Nephron progenitor cell (in vitro differentiated cells): ENCODE data around the gene TTC34.

Experiments used
- DNase-seq: peaks from one replicate; pipeline ENCODE4 v3.0.0; 2021
- H3K27ac Mint-ChIP-seq: 2 replicates; pipeline ENCODE4 v1.8.0; 2021; ENCODE audit warnings: mild to moderate bottlenecking, moderate library complexity, mixed read lengths
- H3K27me3 Mint-ChIP-seq: 2 replicates; pipeline ENCODE4 v1.8.0; 2021; ENCODE audit warnings: mild to moderate bottlenecking, low read depth, mixed read lengths; ENCODE audit not compliant: poor library complexity
- H3K36me3 Mint-ChIP-seq: 2 replicates; pipeline ENCODE4 v1.8.0; 2021; ENCODE audit warnings: low read depth, mixed read lengths
- H3K4me1 Mint-ChIP-seq: 2 replicates; pipeline ENCODE4 v1.8.0; 2021; ENCODE audit warnings: mixed read lengths
- H3K4me3 Mint-ChIP-seq: 2 replicates; pipeline ENCODE4 v1.8.0; 2021; ENCODE audit warnings: mild to moderate bottlenecking, moderate library complexity, mixed read lengths
- H3K9me3 Mint-ChIP-seq: 2 replicates; pipeline ENCODE4 v1.8.0; 2021; ENCODE audit warnings: mild to moderate bottlenecking, moderate library complexity, mixed read lengths
- TF ChIP-seq, protein P1 (sequence below): fragments of 200-600 bp; sonication (generic); IDR thresholded peaks from 2 replicates; pipeline ENCODE4 v1.5.0; 2021; ENCODE audit warnings: antibody characterized with exemption

The TTC34 gene

GRCh38 chr1:2830761-2831425 is 29.4 kb upstream of the TTC34 start:
- peaks cover 78% of the 10 kb centered on the region for H3K9me3 Mint-ChIP-seq
- H3K27ac Mint-ChIP-seq: no peak overlapping the region
- H3K27me3 Mint-ChIP-seq: no peaks in the 10 kb centered on the region
- no peaks in the 10 kb centered on the region for H3K4me1 Mint-ChIP-seq
- H3K36me3 Mint-ChIP-seq: no peaks in the 10 kb centered on the region
- TF ChIP-seq, protein P1, sequence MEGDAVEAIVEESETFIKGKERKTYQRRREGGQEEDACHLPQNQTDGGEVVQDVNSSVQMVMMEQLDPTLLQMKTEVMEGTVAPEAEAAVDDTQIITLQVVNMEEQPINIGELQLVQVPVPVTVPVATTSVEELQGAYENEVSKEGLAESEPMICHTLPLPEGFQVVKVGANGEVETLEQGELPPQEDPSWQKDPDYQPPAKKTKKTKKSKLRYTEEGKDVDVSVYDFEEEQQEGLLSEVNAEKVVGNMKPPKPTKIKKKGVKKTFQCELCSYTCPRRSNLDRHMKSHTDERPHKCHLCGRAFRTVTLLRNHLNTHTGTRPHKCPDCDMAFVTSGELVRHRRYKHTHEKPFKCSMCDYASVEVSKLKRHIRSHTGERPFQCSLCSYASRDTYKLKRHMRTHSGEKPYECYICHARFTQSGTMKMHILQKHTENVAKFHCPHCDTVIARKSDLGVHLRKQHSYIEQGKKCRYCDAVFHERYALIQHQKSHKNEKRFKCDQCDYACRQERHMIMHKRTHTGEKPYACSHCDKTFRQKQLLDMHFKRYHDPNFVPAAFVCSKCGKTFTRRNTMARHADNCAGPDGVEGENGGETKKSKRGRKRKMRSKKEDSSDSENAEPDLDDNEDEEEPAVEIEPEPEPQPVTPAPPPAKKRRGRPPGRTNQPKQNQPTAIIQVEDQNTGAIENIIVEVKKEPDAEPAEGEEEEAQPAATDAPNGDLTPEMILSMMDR: no peak
- H3K4me3 Mint-ChIP-seq: no peak overlapping the region
- DNase-seq: no peak

DNA sequence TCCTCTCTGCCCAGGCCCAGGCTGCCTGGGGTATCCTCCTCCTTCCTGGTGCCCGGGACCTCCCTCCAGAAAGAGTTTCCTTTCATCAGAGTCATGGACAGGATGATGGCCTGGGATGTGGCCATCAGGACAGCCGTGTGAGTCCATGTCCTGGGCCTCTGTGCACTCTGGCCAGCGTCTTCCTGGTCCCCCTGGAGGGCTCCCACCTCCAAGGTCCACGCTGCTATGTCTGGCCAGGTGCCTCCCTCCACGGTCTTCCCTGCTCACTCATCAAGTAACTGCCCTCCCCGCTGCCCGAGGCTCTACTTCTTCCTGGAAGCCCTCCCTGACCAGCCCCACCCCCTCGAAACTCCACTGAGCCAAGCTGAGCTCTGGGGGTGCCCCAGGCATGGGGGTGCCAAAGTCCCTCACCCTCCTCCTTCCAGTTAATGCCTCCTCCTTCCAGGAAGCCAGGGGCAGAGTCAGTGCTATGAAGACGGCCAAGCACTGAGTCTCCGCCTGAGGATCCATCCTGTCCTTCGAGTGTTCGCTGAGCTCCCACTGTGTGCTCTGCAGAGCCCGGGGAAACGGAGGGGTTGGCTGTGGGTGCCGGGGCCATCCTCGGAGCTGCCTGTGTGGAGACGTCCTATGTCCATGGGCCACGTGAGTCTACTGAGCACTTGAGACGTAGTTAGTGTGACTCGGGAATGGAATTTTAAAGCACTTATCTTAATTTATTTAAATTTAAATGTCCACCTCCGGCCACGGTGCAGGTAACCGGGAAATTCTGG is 28.5 kb upstream of the TTC34 start:
- Mint-ChIP-seq H3K4me3 (no peak overlapping the region), H3K9me3 (peaks cover 85% of the 10 kb centered on the region), H3K4me1 (no peaks in the 10 kb centered on the region), H3K36me3 (no peaks in the 10 kb centered on the region), H3K27ac (no peak overlapping the region), H3K27me3 (no peaks in the 10 kb centered on the region)
- DNase-seq: no peak
- TF ChIP-seq, protein P1: no peak

DNA sequence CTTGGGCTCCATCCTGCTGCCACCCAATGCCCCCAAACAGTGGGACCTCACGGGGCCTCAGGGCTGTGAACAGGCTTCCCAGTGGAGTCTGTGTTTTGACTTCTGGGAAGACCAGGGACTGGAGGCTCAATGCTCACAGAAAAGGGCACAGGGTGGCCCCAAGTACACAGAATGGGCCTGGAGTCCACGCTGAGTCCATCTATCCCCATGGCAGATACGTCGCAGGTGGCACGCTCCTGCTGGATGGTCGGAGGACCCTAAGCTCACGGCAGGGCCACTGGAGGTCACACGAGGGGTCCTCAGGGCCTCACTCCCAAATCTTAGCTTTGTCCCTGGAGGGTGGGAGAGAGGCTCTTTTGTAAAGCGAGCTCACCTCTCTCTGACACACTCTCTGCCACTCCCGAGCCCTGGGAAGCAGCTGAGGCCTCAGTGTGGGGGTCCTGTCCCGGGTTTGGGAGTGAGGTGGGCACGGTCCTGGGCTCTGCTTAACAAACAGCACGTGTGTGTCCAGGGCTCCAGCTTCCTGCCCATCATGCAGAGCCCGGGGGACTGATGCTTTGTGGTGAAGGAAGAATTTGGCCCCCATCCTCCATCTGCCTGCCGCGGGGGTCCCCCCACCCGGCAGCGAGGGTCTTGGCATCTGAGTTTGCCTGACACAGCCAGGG is 27.2 kb upstream of the TTC34 start:
- H3K9me3 Mint-ChIP-seq: peaks cover 84% of the 10 kb centered on the region
- H3K27ac Mint-ChIP-seq: no peak overlapping the region
- H3K4me1 Mint-ChIP-seq: no peaks in the 10 kb centered on the region
- TF ChIP-seq, protein P1: no peak
- no peak for DNase-seq
- no peaks in the 10 kb centered on the region for H3K36me3 Mint-ChIP-seq
- no peaks in the 10 kb centered on the region for H3K27me3 Mint-ChIP-seq
- H3K4me3 Mint-ChIP-seq: no peak overlapping the region

GRCh38 chr1:2826736-2827292 is 25.3 kb upstream of the TTC34 start:
- peaks cover 82% of the 10 kb centered on the region for H3K9me3 Mint-ChIP-seq
- TF ChIP-seq, protein P1: no peak
- H3K4me3 Mint-ChIP-seq: no peak overlapping the region
- H3K36me3 Mint-ChIP-seq: no peaks in the 10 kb centered on the region
- no peak overlapping the region for H3K27ac Mint-ChIP-seq
- no peak for DNase-seq
- peaks cover 4% of the 10 kb centered on the region for H3K27me3 Mint-ChIP-seq
- no peaks in the 10 kb centered on the region for H3K4me1 Mint-ChIP-seq

DNA sequence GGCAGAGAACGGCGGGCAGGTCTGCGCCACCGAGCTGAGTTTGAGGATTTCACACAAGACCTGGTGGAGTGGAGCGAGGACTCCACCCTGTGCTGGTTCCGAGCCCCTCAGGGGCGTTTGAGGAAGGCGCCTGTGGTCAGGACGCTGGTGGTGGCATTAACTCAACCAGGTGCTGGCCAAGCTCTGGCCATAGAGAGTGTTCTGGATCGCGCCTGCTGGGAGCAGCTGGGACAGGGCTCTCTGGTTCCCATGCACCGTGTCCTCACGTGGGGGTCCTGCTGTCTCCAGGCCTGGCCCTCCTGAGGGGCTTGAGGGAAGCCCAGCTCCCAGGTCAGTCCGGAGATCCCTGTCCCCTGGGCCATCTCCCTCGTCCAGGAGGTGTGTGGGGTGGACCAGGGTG is 24.8 kb upstream of the TTC34 start:
- Mint-ChIP-seq H3K27ac (no peak overlapping the region), H3K9me3 (peaks cover 78% of the 10 kb centered on the region), H3K36me3 (no peaks in the 10 kb centered on the region), H3K27me3 (peaks cover 4% of the 10 kb centered on the region), H3K4me1 (no peaks in the 10 kb centered on the region), H3K4me3 (no peak overlapping the region)
- no peak for DNase-seq
- TF ChIP-seq, protein P1: no peak
